Left hindlimb (tissue), 1 donor: ENCODE data around the gene ANO4.

Source experiments
- DNase-seq: peaks from one replicate; pipeline ENCODE4 v3.0.0-alpha.2; 2018

The ANO4 gene

DNA sequence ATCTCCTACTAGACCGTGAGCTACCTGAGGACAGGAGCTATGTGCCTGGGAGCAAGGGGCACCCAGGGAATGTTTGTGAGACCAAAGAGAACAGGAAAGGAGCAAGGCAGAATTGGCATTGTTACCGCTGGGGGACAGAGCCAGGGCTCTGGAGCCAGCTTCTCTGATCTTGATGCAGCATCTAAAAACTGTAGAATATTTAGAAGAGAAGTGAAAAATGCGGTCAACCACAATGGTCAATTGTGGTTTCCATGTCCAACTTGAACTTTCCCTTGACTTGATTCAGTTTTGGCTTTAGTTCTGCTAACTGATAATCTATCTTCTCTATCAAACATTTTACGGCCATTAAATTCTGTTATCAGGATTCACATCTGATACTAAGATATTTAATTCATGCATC, 201.2 kb downstream of the ANO4 start:
- no peak for DNase-seq

- DNase-seq: no peak
These were observed 207.1 kb downstream of the ANO4 start for GRCh38 chr12:101001669-101002068.

DNA sequence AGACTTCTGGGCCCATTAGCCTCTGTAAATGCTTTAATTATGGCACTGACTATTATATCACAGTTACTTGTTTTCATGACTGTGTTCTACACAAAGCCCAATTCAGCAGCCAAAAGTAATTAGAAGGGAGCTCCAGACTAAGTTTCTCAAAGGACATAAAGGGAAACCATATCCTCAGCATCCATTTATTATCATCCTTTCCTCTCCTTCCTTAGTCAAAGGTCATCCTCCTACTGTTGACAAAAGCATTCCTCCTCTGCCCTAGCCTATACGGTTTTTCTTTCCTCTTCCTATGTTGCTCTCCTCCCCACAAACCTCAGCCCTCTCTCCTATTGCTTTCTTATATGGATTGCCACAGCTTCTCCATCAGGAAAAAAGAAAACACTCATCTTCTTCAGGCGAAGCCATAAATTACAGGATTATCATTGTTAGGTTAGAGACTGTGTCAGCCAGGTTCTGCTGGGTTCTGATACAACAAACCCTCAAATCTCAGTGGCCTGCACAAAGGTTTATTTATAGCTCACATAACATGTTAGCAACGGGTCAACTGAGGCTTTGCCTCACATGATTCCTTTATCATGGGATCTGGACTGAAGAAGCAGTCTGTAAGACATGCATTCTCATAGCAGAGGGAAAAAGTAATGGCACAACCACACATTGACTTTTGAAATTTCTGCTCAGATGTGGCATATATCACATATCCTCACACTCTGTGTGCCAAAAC, 208.3 kb downstream of the ANO4 start:
- DNase-seq: no peak

GRCh38 chr12:101004898-101005297, 210.3 kb downstream of the ANO4 start:
- no peak for DNase-seq

DNA sequence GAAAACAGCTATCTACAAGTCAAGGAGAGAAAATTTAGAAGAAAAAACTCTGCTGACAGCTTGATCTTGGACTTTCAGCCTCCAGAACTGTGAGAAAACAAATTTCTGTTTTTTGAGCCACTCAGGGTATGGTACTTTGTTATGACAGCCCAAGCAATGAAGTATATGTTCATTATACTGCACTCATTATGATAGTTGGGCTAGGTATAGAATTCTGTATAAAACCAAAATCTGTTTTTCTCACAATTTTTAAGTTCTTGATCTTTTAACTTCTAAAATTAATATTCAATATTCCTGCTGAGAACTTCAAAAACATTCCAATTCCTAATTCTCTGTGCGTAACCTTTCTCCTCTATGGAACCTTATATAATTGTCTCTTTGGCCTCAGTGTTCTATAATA, 214.7 kb downstream of the ANO4 start:
- DNase-seq: no peak

DNA sequence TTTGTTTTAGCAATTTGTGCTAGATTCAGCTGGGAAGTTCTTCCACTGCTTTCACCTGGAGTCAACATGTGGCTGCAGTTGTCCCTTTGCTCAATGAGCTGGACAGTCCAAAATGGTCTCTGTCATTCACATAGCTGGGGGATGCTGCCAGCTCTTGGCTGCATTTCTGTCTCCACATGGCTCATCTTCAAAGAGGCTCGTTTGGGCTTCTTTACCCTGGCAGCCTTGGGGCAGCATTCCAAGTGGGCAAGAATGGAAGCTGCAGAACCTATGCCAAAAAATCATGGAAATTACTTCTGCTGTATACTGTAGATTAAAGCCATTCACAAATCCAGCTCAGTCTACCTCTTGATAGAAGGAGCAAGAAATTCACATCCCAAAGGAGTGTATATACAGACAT, 216.3 kb downstream of the ANO4 start:
- DNase-seq: no peak

GRCh38 chr12:101013993-101014392, 219.4 kb downstream of the ANO4 start:
- no peak for DNase-seq

- DNase-seq: no peak
These were observed 220.5 kb downstream of the ANO4 start for GRCh38 chr12:101015044-101015443.

DNA sequence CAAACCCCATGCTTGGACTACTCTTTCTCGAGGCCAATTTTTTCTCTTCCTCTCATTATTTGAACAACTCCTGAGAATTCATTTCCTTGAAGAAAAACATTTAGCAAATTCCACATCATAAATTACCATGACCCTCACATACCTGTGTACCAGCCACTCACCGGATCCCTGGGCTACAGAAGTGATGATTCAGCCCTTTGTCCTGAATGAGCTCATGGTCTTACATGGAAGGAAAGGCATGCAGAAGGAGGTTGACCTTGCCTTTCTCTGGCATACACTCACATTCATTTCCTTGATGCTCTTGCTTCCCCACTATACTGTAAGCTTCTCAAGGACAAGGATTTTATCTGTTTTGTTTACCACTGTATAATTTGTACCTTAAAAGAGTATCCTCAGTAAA, 224.0 kb downstream of the ANO4 start:
- DNase-seq: no peak

GRCh38 chr12:101019201-101019600, 224.6 kb downstream of the ANO4 start:
- DNase-seq: no peak

DNA sequence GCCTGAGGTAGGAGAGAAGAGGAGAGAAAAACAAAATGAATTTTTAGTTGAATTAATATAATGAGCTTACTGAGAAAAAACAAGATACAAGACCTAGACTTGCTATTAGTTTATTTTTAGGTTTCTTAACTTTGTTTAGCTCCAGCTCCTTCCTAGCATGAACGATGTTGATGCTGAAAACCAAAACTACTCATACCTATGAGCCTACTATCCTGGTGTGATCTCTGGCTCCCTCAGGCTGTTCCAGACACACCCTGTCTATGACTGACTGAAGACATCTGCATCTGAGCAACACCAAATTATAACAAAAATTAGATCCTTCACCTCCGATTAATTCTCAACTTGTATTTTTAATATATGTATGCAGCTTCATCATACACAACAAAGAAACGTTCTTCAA, 225.1 kb downstream of the ANO4 start:
- DNase-seq: no peak

GRCh38 chr12:101021442-101021841, 226.9 kb downstream of the ANO4 start:
- no peak for DNase-seq

DNA sequence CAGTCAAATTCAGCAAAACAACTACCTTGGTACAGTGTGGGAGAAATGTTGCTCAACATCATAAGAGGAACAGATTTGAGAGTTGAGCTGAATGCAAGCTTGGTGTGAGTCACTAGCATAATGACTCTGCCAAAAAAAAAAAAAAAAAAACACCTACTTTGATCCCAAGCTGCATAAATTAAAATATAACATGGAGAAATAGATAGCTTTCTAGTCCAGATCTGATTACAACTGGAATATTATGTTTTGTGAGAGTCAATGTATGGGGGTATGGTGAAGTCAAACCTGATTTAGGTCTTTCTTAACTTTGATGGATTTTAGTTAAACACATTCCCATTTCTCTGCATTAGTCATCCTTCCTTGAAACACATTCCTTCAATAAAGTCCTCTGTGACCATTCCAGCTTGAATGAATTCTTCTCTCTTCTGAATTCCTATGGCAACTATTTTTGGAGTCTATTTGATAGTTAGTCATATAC, 227.4 kb downstream of the ANO4 start:
- DNase-seq: no peak

DNA sequence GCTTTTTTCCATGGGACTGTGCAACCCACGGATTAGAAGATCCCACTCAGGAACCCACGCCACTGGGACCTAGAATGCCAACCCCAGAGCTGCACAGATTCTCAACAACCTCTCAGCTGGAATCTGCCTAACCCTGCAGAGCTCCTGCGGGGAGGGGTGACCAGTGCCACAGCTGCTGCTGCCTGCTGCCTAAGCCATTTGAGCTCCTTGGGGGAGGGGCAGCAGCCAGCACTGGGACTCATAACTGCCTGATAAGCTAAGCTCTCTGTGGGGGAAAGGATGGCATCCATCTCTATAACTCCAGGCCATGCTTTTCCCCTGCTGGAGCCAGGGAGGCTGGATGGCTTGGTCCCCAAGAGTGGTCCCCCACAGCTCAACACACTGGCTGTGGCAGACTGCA, 232.6 kb downstream of the ANO4 start:
- DNase-seq: no peak

- DNase-seq: no peak
These were observed 233.2 kb downstream of the ANO4 start for GRCh38 chr12:101027816-101028215.

- DNase-seq: no peak
These were observed 243.8 kb downstream of the ANO4 start for GRCh38 chr12:101038289-101038871.

DNA sequence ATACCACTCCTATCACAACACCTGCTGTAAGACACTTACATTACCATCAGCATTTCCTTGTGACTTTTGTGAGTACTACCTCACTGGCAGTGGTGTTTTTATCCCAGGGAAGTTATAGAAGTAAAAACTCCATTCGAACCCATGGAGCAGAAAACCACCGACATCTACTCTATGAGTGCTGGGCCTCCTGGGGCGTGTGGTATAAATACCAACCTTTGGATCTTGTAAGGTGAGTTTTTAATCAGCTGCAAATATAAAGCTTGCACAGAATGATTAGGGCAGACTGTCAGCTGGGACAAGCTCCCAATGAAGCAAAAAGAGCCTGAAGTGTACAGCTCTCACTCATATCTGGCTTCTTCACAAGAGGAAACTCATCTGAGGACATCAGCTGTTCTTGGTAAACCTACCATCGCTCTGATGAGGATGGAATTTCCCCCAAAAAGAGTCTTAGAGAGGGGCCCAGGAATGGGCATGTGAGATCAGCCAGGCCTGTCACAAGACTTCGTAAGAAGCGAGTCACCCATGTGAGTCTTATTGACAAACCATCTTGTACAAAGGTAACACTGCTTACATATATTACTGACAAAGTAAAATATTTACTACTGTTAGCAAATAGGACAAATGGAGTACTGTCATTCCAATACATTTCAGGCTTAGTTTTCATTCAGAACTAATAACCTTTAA, 245.4 kb downstream of the ANO4 start:
- DNase-seq: no peak

DNA sequence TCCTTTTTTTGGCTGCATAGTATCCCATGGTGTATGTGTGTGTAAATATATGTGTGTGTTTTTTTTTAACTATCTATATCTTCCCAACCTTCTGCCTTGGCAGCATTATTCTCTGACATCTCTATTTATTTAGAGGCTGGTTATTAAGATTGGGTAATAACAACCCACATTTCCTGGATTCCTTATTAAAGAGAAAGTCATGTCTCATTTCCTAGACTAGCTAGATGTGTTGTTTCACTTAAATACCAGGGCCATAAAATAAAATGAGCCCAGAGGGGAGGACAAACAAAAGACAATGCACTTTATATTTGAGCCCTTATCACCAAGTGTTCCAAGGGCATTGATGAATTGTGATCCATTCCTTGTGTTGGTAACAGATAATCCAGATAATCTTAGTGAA, 246.4 kb downstream of the ANO4 start:
- DNase-seq: no peak

GRCh38 chr12:101042211-101042610, 247.6 kb downstream of the ANO4 start:
- DNase-seq: no peak

DNA sequence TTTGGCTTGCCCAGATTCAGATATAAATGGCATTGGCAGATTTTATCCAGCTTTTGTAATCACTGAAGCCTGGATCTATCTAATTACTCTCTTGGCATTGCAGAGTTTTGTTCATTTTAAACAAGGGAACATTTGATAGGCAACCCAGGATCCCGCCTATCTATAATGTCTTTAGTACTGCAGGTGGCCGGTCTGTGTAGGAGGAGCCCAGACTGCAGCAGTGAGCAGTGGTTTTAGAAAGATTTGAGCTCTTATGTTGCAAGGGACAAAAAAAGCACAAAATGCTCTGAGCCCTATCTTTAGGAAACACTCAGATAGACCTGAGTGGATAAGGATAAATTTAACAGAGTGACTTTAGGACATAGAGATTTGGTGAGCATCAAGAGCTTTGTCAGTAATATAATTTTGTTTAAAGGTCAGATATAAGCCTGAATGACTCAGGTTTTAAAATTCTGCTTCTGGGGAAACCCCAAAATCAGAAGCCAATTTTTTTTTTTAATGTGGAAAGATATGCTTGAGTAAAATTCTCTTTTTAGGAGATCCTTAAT, 250.0 kb downstream of the ANO4 start:
- no peak for DNase-seq

GRCh38 chr12:101045486-101046464, 251.2 kb downstream of the ANO4 start:
- no peak for DNase-seq

- DNase-seq: no peak
These were observed 253.1 kb downstream of the ANO4 start for GRCh38 chr12:101047652-101048051.

GRCh38 chr12:101050631-101051030, 256.1 kb downstream of the ANO4 start:
- DNase-seq: no peak
